ENCODE results near the gene EPS15.

GRCh38 chr1:51347398-51348146, 171.5 kb downstream of the EPS15 start:
- TF ChIP-seq, protein P1, sequence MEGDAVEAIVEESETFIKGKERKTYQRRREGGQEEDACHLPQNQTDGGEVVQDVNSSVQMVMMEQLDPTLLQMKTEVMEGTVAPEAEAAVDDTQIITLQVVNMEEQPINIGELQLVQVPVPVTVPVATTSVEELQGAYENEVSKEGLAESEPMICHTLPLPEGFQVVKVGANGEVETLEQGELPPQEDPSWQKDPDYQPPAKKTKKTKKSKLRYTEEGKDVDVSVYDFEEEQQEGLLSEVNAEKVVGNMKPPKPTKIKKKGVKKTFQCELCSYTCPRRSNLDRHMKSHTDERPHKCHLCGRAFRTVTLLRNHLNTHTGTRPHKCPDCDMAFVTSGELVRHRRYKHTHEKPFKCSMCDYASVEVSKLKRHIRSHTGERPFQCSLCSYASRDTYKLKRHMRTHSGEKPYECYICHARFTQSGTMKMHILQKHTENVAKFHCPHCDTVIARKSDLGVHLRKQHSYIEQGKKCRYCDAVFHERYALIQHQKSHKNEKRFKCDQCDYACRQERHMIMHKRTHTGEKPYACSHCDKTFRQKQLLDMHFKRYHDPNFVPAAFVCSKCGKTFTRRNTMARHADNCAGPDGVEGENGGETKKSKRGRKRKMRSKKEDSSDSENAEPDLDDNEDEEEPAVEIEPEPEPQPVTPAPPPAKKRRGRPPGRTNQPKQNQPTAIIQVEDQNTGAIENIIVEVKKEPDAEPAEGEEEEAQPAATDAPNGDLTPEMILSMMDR (IDR thresholded peaks at IDR 0.05): no peak
- no peak for TF ChIP-seq POLR2AphosphoS5 (IDR thresholded peaks at IDR 0.05)
- TF ChIP-seq POLR2A (IDR thresholded peaks at IDR 0.05): no peak
- no peak for TF ChIP-seq EP300 (IDR thresholded peaks at IDR 0.05; ENCODE audit: low read depth)

Measured in transverse colon (tissue), 4 donors.